Activated CD8-positive, alpha-beta memory T cell treated with anti-CD3 and anti-CD28 coated beads for 36 hours (primary cell): ENCODE data around the gene SUFU. TPM values are rescaled to one million over a fixed set of nuclear protein-coding genes. Genes with fewer than 3 reads are reported as not detected.

Source experiments
- CTCF ChIA-PET: fragments of 350-600 bp; sonication (Branson Sonifier 250); formaldehyde crosslinking; loops from one replicate; lab custom pipeline; 2021; ENCODE audit warnings: antibody characterized with exemption; lab: Charles Lee
- POLR2A ChIA-PET: fragments of 350-600 bp; sonication (Branson Sonifier 250); formaldehyde crosslinking; loops from one replicate; lab custom pipeline; 2021; ENCODE audit warnings: antibody characterized with exemption; lab: Charles Lee
- total RNA-seq, 2 experiments: library from RNA; stranded (reverse); gene quantifications; one replicate each; pipeline ENCODE4 v1.2.3, GENCODE V29; 2021

The SUFU gene
- total RNA-seq, 2 experiments from 2014 or later = 6.8 to 7.4 TPM

GRCh38 chr10:102632394-102633111 is 128.8 kb downstream of the SUFU start:
- CTCF ChIA-PET = interaction anchor here (1.1 to 1.7 kb wide), 2 partner anchors 17 to 49 kb away, joined by 4 to 7 read pairs; no protein-coding TSS in a partner anchor
- POLR2A ChIA-PET = no interaction called here

GRCh38 chr10:102633287-102633686 is 129.5 kb downstream of the SUFU start:
- ChIA-PET CTCF (interaction anchor here (0.6 to 1.7 kb wide), 2 partner anchors 18 to 589 kb away, joined by 4 to 7 read pairs; no protein-coding TSS in a partner anchor), POLR2A (interaction anchor here (0.9 kb wide), 1 partner anchor 129 kb away, joined by 3 read pairs; the partner anchor contains the start of gene SUFU)

DNA sequence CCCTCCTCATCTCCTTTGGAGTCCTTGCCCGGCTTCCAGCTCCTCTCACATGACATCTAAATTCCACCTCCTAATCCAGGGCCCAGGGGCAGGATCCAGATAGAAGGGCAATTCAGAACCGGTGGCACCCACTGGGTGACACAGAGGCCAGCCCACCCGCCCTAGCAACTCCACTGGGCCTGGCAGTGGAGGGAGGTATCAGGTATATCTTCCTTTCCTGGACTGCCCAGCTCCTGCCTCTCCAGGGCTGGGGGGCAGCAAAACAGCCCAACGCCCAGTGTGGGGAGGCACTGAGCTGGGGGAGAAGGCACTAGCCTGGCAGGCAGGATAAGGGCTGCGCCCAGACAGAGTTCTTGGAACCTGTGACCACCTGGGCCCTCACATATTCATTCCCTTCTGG is 130.1 kb downstream of the SUFU start:
- ChIA-PET CTCF (interaction anchor here (0.6 kb wide), 1 partner anchor 589 kb away, joined by 4 read pairs; no protein-coding TSS in a partner anchor), POLR2A (interaction anchor here (0.9 kb wide), 1 partner anchor 130 kb away, joined by 3 read pairs; the partner anchor contains the start of gene SUFU)

GRCh38 chr10:102634686-102635085 is 130.9 kb downstream of the SUFU start:
- ChIA-PET POLR2A (no interaction called here), CTCF (interaction anchor here (1.0 kb wide), 1 partner anchor 11 kb away, joined by 3 read pairs; no protein-coding TSS in a partner anchor)

DNA sequence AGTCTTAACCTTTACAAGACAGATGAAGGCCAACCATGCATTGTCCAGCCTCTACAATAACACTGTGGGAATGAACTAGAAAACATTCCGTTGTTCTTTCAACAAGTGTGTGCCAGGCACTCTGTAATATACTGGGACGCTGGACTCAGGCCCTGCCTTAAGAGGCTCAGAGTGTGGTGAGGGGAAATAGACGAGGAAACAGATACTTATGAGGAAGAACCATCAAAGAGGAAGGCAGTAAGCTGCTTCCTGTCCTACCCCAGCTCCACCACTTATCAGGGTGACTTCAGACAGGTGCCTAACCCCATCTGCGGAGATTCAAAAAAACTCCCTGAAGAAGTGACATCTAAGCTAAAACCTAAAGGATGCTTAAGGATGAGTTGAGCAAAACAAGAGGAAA is 131.6 kb downstream of the SUFU start:
- ChIA-PET CTCF (interaction anchor here (0.7 to 1.0 kb wide), 2 partner anchors 10 to 132 kb away, joined by 3 read pairs; partner anchors contain the start of gene ACTR1A), POLR2A (no interaction called here)

GRCh38 chr10:102639537-102639936 is 135.8 kb downstream of the SUFU start:
- ChIA-PET POLR2A (no interaction called here), CTCF (no interaction called here)

DNA sequence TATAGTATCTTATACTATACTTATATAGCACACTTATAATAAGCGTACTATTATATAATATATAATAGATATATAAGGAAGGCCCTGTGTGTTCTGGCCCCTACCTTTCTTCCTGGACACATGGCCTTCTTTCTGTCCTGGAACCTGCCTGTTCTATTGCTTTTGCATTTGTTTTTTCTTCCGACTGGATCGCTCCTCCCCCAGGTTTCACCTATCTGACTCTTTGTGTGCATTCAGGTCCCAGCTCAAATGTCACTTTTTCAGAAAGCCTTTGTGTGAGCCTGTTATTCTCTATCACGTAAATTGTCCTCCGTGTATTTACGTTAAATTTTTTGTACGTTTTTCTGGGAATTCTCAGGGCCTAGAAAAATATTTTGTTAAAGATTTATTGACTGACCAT is 137.6 kb downstream of the SUFU start:
- CTCF ChIA-PET = interaction anchor here (0.6 to 1.4 kb wide), 3 partner anchors 19 to 137 kb away, joined by 3 to 6 read pairs (median 4); no protein-coding TSS in a partner anchor
- POLR2A ChIA-PET = interaction anchor here (0.8 to 1.9 kb wide), 5 partner anchors 11 to 757 kb away, joined by 3 to 7 read pairs (median 4); partner anchors contain the start of genes ARL3 and SFXN2

DNA sequence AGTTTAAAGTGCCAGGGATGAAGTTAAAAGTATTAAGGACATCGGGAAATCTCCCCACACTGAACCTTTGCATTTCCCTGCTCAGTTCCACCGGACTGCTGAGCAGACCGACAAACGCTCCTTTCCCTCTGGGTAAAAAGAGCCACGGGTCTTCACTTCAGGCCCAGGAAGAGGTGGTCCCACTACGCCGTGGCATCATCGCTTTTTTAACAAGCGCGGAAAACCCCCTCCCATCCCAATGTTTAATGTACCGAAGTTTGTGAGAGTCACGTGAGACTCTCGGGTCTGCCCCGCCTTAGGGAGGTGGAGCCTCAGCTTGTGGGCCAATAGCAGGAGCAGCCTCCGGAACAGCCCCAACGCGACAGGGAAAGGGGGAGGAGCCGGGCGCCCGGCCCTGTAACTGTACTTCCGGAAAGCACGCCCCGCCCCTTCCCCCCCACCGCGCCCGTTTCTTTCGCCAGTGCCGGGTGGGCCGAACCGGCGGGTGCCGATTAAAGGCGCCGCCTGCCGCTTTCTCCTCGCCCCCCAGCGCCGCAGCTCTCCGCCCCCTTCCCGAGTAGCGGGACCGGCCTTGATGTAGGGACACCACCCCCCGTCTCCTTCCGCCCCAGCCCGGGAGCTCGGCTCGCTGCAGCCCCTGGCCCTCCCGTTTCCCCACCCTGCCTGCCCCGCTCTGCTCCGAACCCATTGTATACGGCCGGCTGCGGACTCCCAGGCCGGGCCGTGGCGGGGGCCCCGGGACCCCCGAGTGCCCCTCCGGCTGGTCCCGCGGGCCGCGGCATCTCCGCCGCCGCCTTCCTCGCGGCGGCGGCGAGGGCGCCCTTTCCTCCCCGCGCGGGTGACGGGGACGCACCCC is 138.3 kb downstream of the SUFU start:
- CTCF ChIA-PET = interaction anchor here (0.6 to 1.4 kb wide), 3 partner anchors 19 to 137 kb away, joined by 3 to 6 read pairs (median 4); no protein-coding TSS in a partner anchor
- POLR2A ChIA-PET = interaction anchor here (0.7 to 1.9 kb wide), 10 partner anchors 11 to 757 kb away, joined by 3 to 23 read pairs (median 4); partner anchors contain the start of genes ARL3 and SFXN2

- ChIA-PET CTCF (interaction anchor here (1.3 to 1.4 kb wide), 2 partner anchors 18 to 138 kb away, joined by 4 to 6 read pairs; no protein-coding TSS in a partner anchor), POLR2A (interaction anchor here (0.7 to 1.9 kb wide), 5 partner anchors 10 to 576 kb away, joined by 3 to 23 read pairs (median 7); partner anchors contain the start of genes ARL3 and SFXN2)
These were observed 139.1 kb downstream of the SUFU start for GRCh38 chr10:102642736-102643335.

DNA sequence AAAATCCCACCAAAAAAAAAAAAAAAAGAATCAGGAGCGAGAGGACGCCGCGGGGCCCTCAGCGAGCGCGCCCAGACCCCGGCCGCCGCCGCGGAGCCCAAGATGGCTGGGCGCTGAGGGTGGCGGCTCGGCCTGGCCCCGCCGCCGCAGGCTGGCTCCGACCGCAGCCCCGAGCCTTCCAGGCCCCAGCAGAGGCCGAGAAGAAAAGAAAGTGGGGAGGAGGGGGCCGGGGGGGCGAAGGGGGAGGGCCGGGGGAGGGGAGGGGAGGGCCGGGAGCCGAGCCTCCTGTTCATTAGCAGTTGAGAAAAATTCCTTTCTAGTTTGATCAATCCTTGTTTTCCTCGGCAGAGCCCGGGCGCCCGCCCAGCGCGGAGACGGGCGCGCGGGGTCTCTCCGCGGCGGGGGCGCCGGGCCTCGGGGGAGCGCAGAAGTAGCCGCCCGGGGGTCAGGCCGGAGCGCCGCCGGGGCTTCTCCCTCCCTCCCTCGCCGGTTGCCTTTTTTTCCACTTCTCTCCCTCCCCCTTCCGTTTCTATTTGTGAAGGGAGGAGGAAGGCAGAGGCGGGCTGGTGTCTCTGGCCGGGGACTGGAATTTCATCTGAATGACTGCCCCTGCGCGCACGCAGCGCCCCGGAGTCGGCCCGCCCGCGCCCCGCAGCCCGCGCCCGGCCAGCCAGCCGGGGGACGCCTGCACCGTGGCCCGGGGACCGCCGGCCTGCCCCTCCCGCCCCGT is 139.7 kb downstream of the SUFU start:
- ChIA-PET CTCF (interaction anchor here (1.3 to 3.2 kb wide), 3 partner anchors 12 to 69 kb away, joined by 4 to 29 read pairs (median 5); partner anchors contain the start of genes ARL3 and SFXN2), POLR2A (interaction anchor here (0.6 to 4.1 kb wide), 4 partner anchors 14 to 941 kb away, joined by 3 to 54 read pairs (median 22); partner anchors contain the start of genes ARL3 and SFXN2)

- CTCF ChIA-PET = interaction anchor here (0.5 to 3.2 kb wide), 7 partner anchors 12 to 128 kb away, joined by 3 to 29 read pairs (median 3); partner anchors contain the start of genes ARL3 and SFXN2
- POLR2A ChIA-PET = interaction anchor here (0.6 to 4.1 kb wide), 10 partner anchors 11 to 940 kb away, joined by 3 to 54 read pairs (median 5); partner anchors contain the start of genes ARL3, NFKB2 and SFXN2
These were observed 140.4 kb downstream of the SUFU start, which contains the start of gene TRIM8 for GRCh38 chr10:102644066-102644645. TSS of gene TRIM8 (plus strand) at chr10:102644479. CDS start at chr10:102644618, 139 bp downstream.

- ChIA-PET CTCF (interaction anchor here (0.5 to 3.2 kb wide), 11 partner anchors 10 to 141 kb away, joined by 3 to 29 read pairs (median 4); partner anchors contain the start of genes ARL3, SFXN2 and SUFU), POLR2A (interaction anchor here (0.6 to 4.1 kb wide), 13 partner anchors 11 to 526 kb away, joined by 3 to 54 read pairs (median 4); partner anchors contain the start of genes ARL3, CNNM2, NFKB2 and SFXN2)
These were observed 141.0 kb downstream of the SUFU start for GRCh38 chr10:102644646-102645387.

DNA sequence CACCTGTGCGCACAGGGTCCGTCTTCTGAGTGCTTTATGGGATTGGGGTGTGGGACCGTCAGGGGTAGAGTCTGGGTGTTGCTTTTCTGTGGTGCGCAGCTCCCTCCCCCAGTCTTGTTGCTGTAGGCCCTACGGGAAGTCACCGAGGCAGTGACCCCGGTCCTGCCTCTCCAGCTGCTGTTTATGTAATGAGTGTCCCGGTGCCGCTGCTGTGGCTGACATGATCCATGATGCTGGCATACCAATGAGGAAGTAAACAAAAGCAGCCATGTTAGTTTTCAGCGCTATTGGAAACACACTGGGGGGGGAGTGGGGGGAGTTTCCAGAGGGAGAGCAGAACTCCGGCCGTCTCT is 141.6 kb downstream of the SUFU start:
- POLR2A ChIA-PET = interaction anchor here (0.6 to 4.1 kb wide), 9 partner anchors 10 to 527 kb away, joined by 3 to 54 read pairs (median 5); partner anchors contain the start of genes ARL3, CNNM2, NFKB2 and SFXN2
- CTCF ChIA-PET = interaction anchor here (0.7 to 3.2 kb wide), 5 partner anchors 10 to 141 kb away, joined by 3 to 29 read pairs (median 4); partner anchors contain the start of genes ARL3, SFXN2 and SUFU

- CTCF ChIA-PET = interaction anchor here (0.7 to 3.2 kb wide), 11 partner anchors 11 to 240 kb away, joined by 3 to 29 read pairs (median 4); partner anchors contain the start of genes ARL3, SFXN2 and SUFU
- POLR2A ChIA-PET = interaction anchor here (0.6 to 4.1 kb wide), 12 partner anchors 13 to 533 kb away, joined by 3 to 54 read pairs (median 4); partner anchors contain the start of genes ARL3, CNNM2 and SFXN2
These were observed 142.2 kb downstream of the SUFU start for GRCh38 chr10:102645741-102646609.
